Vagina (tissue), 2 donors: ENCODE results near the gene AKIRIN2. TPM values are rescaled to one million over a fixed set of nuclear protein-coding genes. Genes with fewer than 3 reads are reported as not detected.

Experiments
- DNase-seq, 2 donors: peaks; one replicate each; pipeline ENCODE4 v3.0.0-alpha.2; 2017; ENCODE audit errors: extremely low spot score in 2 of 2
- H3K27ac ChIP-seq: fragments of 200-600 bp; sonication (generic); one replicate; pipeline ENCODE4 v1.5.1; 2019
- H3K27me3 ChIP-seq: fragments of 200-600 bp; sonication (generic); one replicate; pipeline ENCODE4 v1.5.1; 2019
- H3K36me3 ChIP-seq, 2 donors: fragments of 200-600 bp; sonication (generic); one replicate each; pipeline ENCODE4 v1.5.1; 2017 to 2019
- H3K4me1 ChIP-seq: fragments of 200-600 bp; sonication (generic); one replicate; pipeline ENCODE4 v1.5.1; 2019
- H3K4me3 ChIP-seq, 2 donors: fragments of 200-600 bp; sonication (generic); 1 replicate in 1 of 2; 2 replicates in 1 of 2; pipeline ENCODE4 v1.5.1; 2016 to 2019
- H3K9me3 ChIP-seq: fragments of 200-600 bp; sonication (generic); one replicate; pipeline ENCODE4 v1.5.1; 2019
- POLR2A ChIP-seq, 2 donors: fragments of 450-650 bp; IDR thresholded peaks; one replicate each; pipeline ENCODE4 v1.6.1; 2017; ENCODE audit warnings: antibody characterized with exemption in 2 of 2, mild to moderate bottlenecking in 2 of 2, moderate library complexity in 2 of 2
- POLR2AphosphoS5 ChIP-seq, 2 donors: sonication (generic); formaldehyde crosslinking; IDR thresholded peaks; one replicate each; pipeline ENCODE4 v1.9.0; 2017; ENCODE audit warnings: antibody characterized with exemption in 2 of 2, mild to moderate bottlenecking in 2 of 2, low read depth in 1 of 2; ENCODE audit not compliant: insufficient read depth in 1 of 2
- intact Hi-C: fragments of 100-400 bp; cut with DNase I; formaldehyde crosslinking; loops from one replicate; pipeline ENCODE4 v1.15.1; 2023
- total RNA-seq: library from RNA; depleted of rRNA; stranded (reverse); fragments of >200 nt; gene quantifications from one replicate; pipeline ENCODE4 v1.2.3, GENCODE V29; 2016
- TF ChIP-seq, protein P1 (sequence below), 3 experiments: fragments of 450-650 bp in 2 of 3; fragments of 200-600 bp in 1 of 3; sonication (generic) in 1 of 3; IDR thresholded peaks; one replicate each; pipeline ENCODE4 v1.5.1; 2017 to 2019; ENCODE audit warnings: antibody characterized with exemption in 3 of 3, mild to moderate bottlenecking in 2 of 3, moderate library complexity in 2 of 3

The AKIRIN2 gene
- total RNA-seq, 1 donor from 2014 or later: 32.9 TPM

GRCh38 chr6:87731818-87732661, 30.0 kb upstream of the AKIRIN2 start:
- Histone ChIP-seq H3K27ac (peak overlapping the region; percentile 72), H3K9me3 (no peaks in the 10 kb centered on the region), H3K36me3 (no peaks in the 10 kb centered on the region), H3K4me3 (no peak overlapping the region), H3K27me3 (no peaks in the 10 kb centered on the region), H3K4me1 (peaks cover 30% of the 10 kb centered on the region)
- intact Hi-C loops: no loop called here
- DNase-seq: peak in 1 of 2 donors; percentile 93
- TF ChIP-seq POLR2AphosphoS5 (IDR thresholded peaks at IDR 0.05; ENCODE audit: insufficient read depth in 1 of 2, low read depth in 1 of 2) (peak in 1 of 2 donors; percentile 77), POLR2A (IDR thresholded peaks at IDR 0.05) (no peak)

DNA sequence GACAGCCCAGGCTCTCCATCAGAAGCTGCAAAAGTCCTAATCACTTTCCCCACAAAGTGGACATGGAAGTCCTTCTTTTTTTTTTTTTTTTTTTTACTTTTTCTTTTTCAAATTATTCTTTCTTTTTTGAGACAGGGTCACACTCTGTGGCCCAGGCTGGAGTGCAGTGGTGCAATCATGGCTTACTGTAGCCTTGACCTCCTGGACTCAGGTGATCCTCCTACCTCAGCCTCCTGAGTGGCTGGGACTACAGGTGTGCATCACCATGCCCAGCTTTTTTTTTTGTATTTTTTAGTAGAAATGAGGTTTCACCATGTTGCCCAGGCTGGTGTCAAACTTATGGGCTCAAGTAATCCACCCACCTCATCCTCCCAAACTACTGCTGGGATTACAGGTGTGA, 29.0 kb upstream of the AKIRIN2 start:
- DNase-seq: no peak
- Histone ChIP-seq H3K27me3 (no peaks in the 10 kb centered on the region), H3K36me3 (no peaks in the 10 kb centered on the region), H3K4me3 (no peak overlapping the region), H3K9me3 (no peaks in the 10 kb centered on the region), H3K27ac (no peak overlapping the region), H3K4me1 (peaks cover 28% of the 10 kb centered on the region)
- intact Hi-C loops: no loop called here
- TF ChIP-seq POLR2AphosphoS5 (IDR thresholded peaks at IDR 0.05; ENCODE audit: insufficient read depth in 1 of 2, low read depth in 1 of 2): no peak

DNA sequence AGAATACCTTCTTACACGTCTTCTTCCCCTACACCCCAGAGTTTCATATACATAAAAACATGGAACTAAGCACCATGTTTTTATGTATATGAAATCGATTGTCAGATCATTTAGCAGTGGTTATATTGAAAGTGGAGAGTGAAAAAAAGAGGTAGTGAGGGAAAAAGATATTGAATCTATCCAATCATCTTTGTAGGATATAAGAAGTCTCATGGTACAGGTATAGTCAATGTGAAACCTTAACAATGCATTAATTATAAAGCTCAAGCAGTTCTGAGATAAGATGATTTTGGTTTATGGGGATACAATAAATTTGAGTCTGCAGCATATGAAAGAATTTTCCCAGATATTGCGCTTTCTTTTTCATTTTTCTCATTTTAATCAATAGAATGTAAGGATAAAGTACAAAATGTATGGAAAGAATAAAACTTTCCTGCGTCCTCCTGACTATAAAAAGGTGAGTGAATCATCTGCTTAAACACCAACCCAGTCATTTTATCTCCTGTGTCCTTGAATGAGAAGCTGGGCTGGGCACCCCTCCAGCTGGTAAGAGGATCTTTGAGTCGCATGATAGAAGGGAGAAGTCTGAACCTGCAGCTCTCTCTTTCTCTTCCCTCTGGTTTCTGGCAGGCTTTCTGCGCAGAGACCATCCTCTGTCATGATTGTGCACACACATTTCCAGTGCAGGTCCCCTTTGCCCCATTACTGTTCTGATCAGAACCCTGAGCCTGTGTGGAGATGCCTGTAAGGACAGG, 28.1 kb upstream of the AKIRIN2 start:
- Histone ChIP-seq H3K36me3 (no peaks in the 10 kb centered on the region), H3K4me1 (peaks cover 28% of the 10 kb centered on the region), H3K27ac (no peak overlapping the region), H3K9me3 (no peaks in the 10 kb centered on the region), H3K27me3 (no peaks in the 10 kb centered on the region), H3K4me3 (no peak overlapping the region)
- no peak for DNase-seq
- intact Hi-C loops: no loop called here
- TF ChIP-seq POLR2AphosphoS5 (IDR thresholded peaks at IDR 0.05; ENCODE audit: insufficient read depth in 1 of 2, low read depth in 1 of 2): peak in 1 of 2 donors; percentile 60
- no peak for TF ChIP-seq POLR2A (IDR thresholded peaks at IDR 0.05)

- Histone ChIP-seq H3K27ac (no peak overlapping the region), H3K4me1 (peaks cover 29% of the 10 kb centered on the region), H3K36me3 (no peaks in the 10 kb centered on the region), H3K9me3 (no peaks in the 10 kb centered on the region), H3K4me3 (no peak overlapping the region), H3K27me3 (no peaks in the 10 kb centered on the region)
- TF ChIP-seq POLR2AphosphoS5 (IDR thresholded peaks at IDR 0.05; ENCODE audit: insufficient read depth in 1 of 2, low read depth in 1 of 2): no peak
- no peak for TF ChIP-seq POLR2A (IDR thresholded peaks at IDR 0.05)
- TF ChIP-seq, protein P1, sequence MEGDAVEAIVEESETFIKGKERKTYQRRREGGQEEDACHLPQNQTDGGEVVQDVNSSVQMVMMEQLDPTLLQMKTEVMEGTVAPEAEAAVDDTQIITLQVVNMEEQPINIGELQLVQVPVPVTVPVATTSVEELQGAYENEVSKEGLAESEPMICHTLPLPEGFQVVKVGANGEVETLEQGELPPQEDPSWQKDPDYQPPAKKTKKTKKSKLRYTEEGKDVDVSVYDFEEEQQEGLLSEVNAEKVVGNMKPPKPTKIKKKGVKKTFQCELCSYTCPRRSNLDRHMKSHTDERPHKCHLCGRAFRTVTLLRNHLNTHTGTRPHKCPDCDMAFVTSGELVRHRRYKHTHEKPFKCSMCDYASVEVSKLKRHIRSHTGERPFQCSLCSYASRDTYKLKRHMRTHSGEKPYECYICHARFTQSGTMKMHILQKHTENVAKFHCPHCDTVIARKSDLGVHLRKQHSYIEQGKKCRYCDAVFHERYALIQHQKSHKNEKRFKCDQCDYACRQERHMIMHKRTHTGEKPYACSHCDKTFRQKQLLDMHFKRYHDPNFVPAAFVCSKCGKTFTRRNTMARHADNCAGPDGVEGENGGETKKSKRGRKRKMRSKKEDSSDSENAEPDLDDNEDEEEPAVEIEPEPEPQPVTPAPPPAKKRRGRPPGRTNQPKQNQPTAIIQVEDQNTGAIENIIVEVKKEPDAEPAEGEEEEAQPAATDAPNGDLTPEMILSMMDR (IDR thresholded peaks at IDR 0.05): no peak
- intact Hi-C loops: no loop called here
- no peak for DNase-seq
Measured at GRCh38 chr6:87728706-87729105, 26.7 kb upstream of the AKIRIN2 start.

- intact Hi-C loops: no loop called here
- H3K27me3 ChIP-seq: no peaks in the 10 kb centered on the region
- no peak overlapping the region for H3K27ac ChIP-seq
- DNase-seq: no peak
- no peaks in the 10 kb centered on the region for H3K36me3 ChIP-seq
- TF ChIP-seq, protein P1 (IDR thresholded peaks at IDR 0.05): no peak
- TF ChIP-seq POLR2A (IDR thresholded peaks at IDR 0.05) (no peak), POLR2AphosphoS5 (IDR thresholded peaks at IDR 0.05; ENCODE audit: insufficient read depth in 1 of 2, low read depth in 1 of 2) (no peak)
- no peaks in the 10 kb centered on the region for H3K9me3 ChIP-seq
- H3K4me1 ChIP-seq: peaks cover 16% of the 10 kb centered on the region
- no peak overlapping the region for H3K4me3 ChIP-seq
Measured at GRCh38 chr6:87724983-87725811, 23.2 kb upstream of the AKIRIN2 start.
